Neuronal stem cell (in vitro differentiated cells): ENCODE data around the gene RANBP17.

ENCODE experiments used
- DNase-seq: peaks from one replicate; pipeline ENCODE4 v3.0.0-alpha.2; 2013; ENCODE audit warnings: low spot score
- H2AFZ ChIP-seq: one replicate; pipeline ENCODE4 v1.6.1; 2013; ENCODE audit warnings: mild to moderate bottlenecking, low read length, inconsistent platforms
- H2AK5ac ChIP-seq: 2 replicates; pipeline ENCODE4 v1.6.1; 2013; ENCODE audit warnings: low read depth, mild to moderate bottlenecking, inconsistent platforms, low read length, moderate library complexity, mixed read lengths
- H2BK120ac ChIP-seq: 2 replicates; pipeline ENCODE4 v1.6.1; 2013; ENCODE audit warnings: low read depth, mild to moderate bottlenecking, inconsistent platforms, low read length, moderate library complexity, mixed read lengths
- H2BK12ac ChIP-seq: one replicate; pipeline ENCODE4 v1.6.1; 2013; ENCODE audit warnings: low read length, inconsistent platforms
- H2BK15ac ChIP-seq: 2 replicates; pipeline ENCODE4 v1.6.1; 2013; ENCODE audit warnings: mild to moderate bottlenecking, low read length, inconsistent platforms, mixed read lengths
- H2BK5ac ChIP-seq: one replicate; pipeline ENCODE4 v1.6.1; 2013; ENCODE audit warnings: inconsistent platforms, mild to moderate bottlenecking, low read length, moderate library complexity
- H3K14ac ChIP-seq: one replicate; pipeline ENCODE4 v1.6.1; 2013; ENCODE audit warnings: low read length, inconsistent platforms
- H3K18ac ChIP-seq: 2 replicates; pipeline ENCODE4 v1.6.1; 2013; ENCODE audit warnings: low read length, inconsistent platforms
- H3K23ac ChIP-seq: 2 replicates; pipeline ENCODE4 v1.6.1; 2013; ENCODE audit warnings: low read depth, mild to moderate bottlenecking, mixed read lengths, low read length, inconsistent platforms; ENCODE audit not compliant: poor library complexity
- H3K27ac ChIP-seq: replicated peaks from 3 replicates; pipeline ENCODE4 v1.5.1; 2013; ENCODE audit warnings: low read length, inconsistent platforms
- H3K27me3 ChIP-seq, 3 experiments: 2 replicates each; pipeline ENCODE4 v1.6.1; 2013; ENCODE audit warnings: low read length in 3 of 3, mild to moderate bottlenecking in 2 of 3, inconsistent platforms in 1 of 3, low read depth in 1 of 3, mixed read lengths in 1 of 3, moderate library complexity in 1 of 3; ENCODE audit not compliant: control insufficient read depth in 3 of 3, insufficient read depth in 3 of 3
- H3K36me3 ChIP-seq, 2 donors: replicated peaks in 1 of 2; 2 replicates each; pipeline ENCODE4 v1.6.1; 2013; ENCODE audit warnings: low read length in 2 of 2; ENCODE audit not compliant: control insufficient read depth in 2 of 2, insufficient read depth in 2 of 2
- H3K4ac ChIP-seq: 2 replicates; pipeline ENCODE4 v1.6.1; 2013; ENCODE audit warnings: inconsistent platforms, mild to moderate bottlenecking, low read length, moderate library complexity
- H3K4me1 ChIP-seq, 2 donors: 1 replicate in 1 of 2; 2 replicates in 1 of 2; pipeline ENCODE4 v1.6.1; 2013; ENCODE audit warnings: low read length in 2 of 2, low read depth in 1 of 2; ENCODE audit not compliant: control insufficient read depth in 2 of 2, insufficient read depth in 1 of 2
- H3K4me2 ChIP-seq: one replicate; pipeline ENCODE4 v1.6.1; 2013; ENCODE audit warnings: mild to moderate bottlenecking, low read length, inconsistent platforms; ENCODE audit not compliant: insufficient read depth, poor library complexity, severe bottlenecking
- H3K4me3 ChIP-seq, 2 donors: 2 replicates each; pipeline ENCODE4 v1.5.1; 2013; ENCODE audit warnings: low read length in 2 of 2, mild to moderate bottlenecking in 2 of 2, inconsistent platforms in 1 of 2, moderate library complexity in 1 of 2
- H3K79me1 ChIP-seq: one replicate; pipeline ENCODE4 v1.6.1; 2013; ENCODE audit warnings: low read depth, mild to moderate bottlenecking, inconsistent platforms, low read length, moderate library complexity
- H3K9ac ChIP-seq: one replicate; pipeline ENCODE4 v1.6.1; 2013; ENCODE audit warnings: mild to moderate bottlenecking, low read depth, low read length, inconsistent platforms; ENCODE audit not compliant: poor library complexity
- H3K9me3 ChIP-seq, 2 donors: replicated peaks in 1 of 2; 2 replicates each; pipeline versions ENCODE3 to v1.6.1; 2013; ENCODE audit warnings: low read length in 2 of 2, mild to moderate bottlenecking in 2 of 2, inconsistent platforms in 1 of 2, low read depth in 1 of 2, mixed read lengths in 1 of 2, moderate library complexity in 1 of 2; ENCODE audit not compliant: control insufficient read depth in 2 of 2, insufficient read depth in 1 of 2
- H4K8ac ChIP-seq: one replicate; pipeline ENCODE4 v1.6.1; 2013; ENCODE audit warnings: low read depth, mild to moderate bottlenecking, inconsistent platforms, low read length, moderate library complexity
- H4K91ac ChIP-seq: one replicate; pipeline ENCODE4 v1.6.1; 2013; ENCODE audit warnings: low read length, low read depth, mild to moderate bottlenecking, inconsistent platforms; ENCODE audit not compliant: poor library complexity
- WGBS, 2 donors: extraction: QIAGEN DNeasy Blood & Tissue Kit; methylation state at CpG; one replicate each; pipeline ENCODE4 v1.1.7; 2013; ENCODE audit warnings: missing lambda C conversion rate in 2 of 2, mixed read lengths in 1 of 2; ENCODE audit not compliant: insufficient read length in 2 of 2, insufficient replicate concordance in 1 of 2; ENCODE audit errors: extremely low coverage in 2 of 2; 5-methylcytosine and 5-hydroxymethylcytosine counted together

Gene RANBP17

GRCh38 chr5:171189442-171189841 lies 327.6 kb downstream of the RANBP17 start:
- Histone ChIP-seq H3K27ac (no peak overlapping the region), H2BK120ac (no peak overlapping the region), H2AFZ (no peak overlapping the region), H3K4me2 (no peak overlapping the region), H3K23ac (no peak overlapping the region), H3K36me3 (peaks cover 3 to 10% of the 10 kb centered on the region in 2 donors), H3K14ac (no peak overlapping the region), H4K91ac (no peak overlapping the region), H3K4ac (no peak overlapping the region), H2BK15ac (no peak overlapping the region), H2BK5ac (no peak overlapping the region), H3K9ac (no peak overlapping the region), H3K79me1 (no peaks in the 10 kb centered on the region), H2BK12ac (no peak overlapping the region), H2AK5ac (no peak overlapping the region), H3K4me3 (no peak overlapping the region), H3K9me3 (peaks cover 0 to 2% of the 10 kb centered on the region in 2 donors), H3K27me3 (no peaks in the 10 kb centered on the region), H4K8ac (no peak overlapping the region), H3K18ac (no peak overlapping the region), H3K4me1 (no peaks in the 10 kb centered on the region)
- no peak for DNase-seq
- no CpG with 5 or more reads among the region's 4 CpGs for WGBS, 2 donors

- Histone ChIP-seq H2AK5ac (no peak overlapping the region), H3K36me3 (peaks cover 1 to 2% of the 10 kb centered on the region in 2 donors), H3K27me3 (no peaks in the 10 kb centered on the region), H3K18ac (no peak overlapping the region), H4K91ac (no peak overlapping the region), H3K4me2 (no peak overlapping the region), H3K9ac (no peak overlapping the region), H3K79me1 (no peaks in the 10 kb centered on the region), H3K14ac (no peak overlapping the region), H3K4me3 (no peak overlapping the region), H2BK5ac (no peak overlapping the region), H2BK12ac (no peak overlapping the region), H3K23ac (no peak overlapping the region), H2BK120ac (no peak overlapping the region), H2BK15ac (no peak overlapping the region), H3K4ac (no peak overlapping the region), H3K9me3 (no peaks in the 10 kb centered on the region), H2AFZ (no peak overlapping the region), H4K8ac (no peak overlapping the region), H3K4me1 (no peaks in the 10 kb centered on the region), H3K27ac (no peak overlapping the region)
- no peak for DNase-seq
- WGBS, 2 donors = no CpG with 5 or more reads among the region's 1 CpG
Measured at GRCh38 chr5:171192111-171192510, 330.3 kb downstream of the RANBP17 start.

- no peak overlapping the region for H3K18ac ChIP-seq
- no peak overlapping the region for H2BK120ac ChIP-seq
- H2AK5ac ChIP-seq = no peak overlapping the region
- H4K8ac ChIP-seq = no peak overlapping the region
- no peak overlapping the region for H2BK12ac ChIP-seq
- H3K36me3 ChIP-seq = no peaks in the 10 kb centered on the region
- no peak overlapping the region for H2BK15ac ChIP-seq
- H3K4ac ChIP-seq = no peak overlapping the region
- no peak overlapping the region for H3K4me2 ChIP-seq
- DNase-seq = no peak
- H3K9me3 ChIP-seq = no peaks in the 10 kb centered on the region
- H3K14ac ChIP-seq = no peak overlapping the region
- H3K23ac ChIP-seq = no peak overlapping the region
- H2AFZ ChIP-seq = no peak overlapping the region
- no CpG with 5 or more reads among the region's 6 CpGs for WGBS, 2 donors
- no peaks in the 10 kb centered on the region for H3K79me1 ChIP-seq
- no peak overlapping the region for H3K27ac ChIP-seq
- no peak overlapping the region for H3K4me3 ChIP-seq
- no peak overlapping the region for H3K9ac ChIP-seq
- no peak overlapping the region for H4K91ac ChIP-seq
- H3K27me3 ChIP-seq = no peaks in the 10 kb centered on the region
- H2BK5ac ChIP-seq = no peak overlapping the region
- H3K4me1 ChIP-seq = peaks cover 3 to 13% of the 10 kb centered on the region in 2 donors
Measured at GRCh38 chr5:171201310-171201709, 339.5 kb downstream of the RANBP17 start.

- H3K4me2 ChIP-seq = no peak overlapping the region
- H3K9me3 ChIP-seq = no peaks in the 10 kb centered on the region
- H3K27ac ChIP-seq = no peak overlapping the region
- WGBS, 2 donors = no CpG with 5 or more reads among the region's 8 CpGs
- no peak overlapping the region for H4K91ac ChIP-seq
- H3K23ac ChIP-seq = no peak overlapping the region
- H2BK15ac ChIP-seq = no peak overlapping the region
- no peaks in the 10 kb centered on the region for H3K36me3 ChIP-seq
- no peak overlapping the region for H2BK12ac ChIP-seq
- no peak overlapping the region for H2BK120ac ChIP-seq
- H3K79me1 ChIP-seq = no peaks in the 10 kb centered on the region
- no peaks in the 10 kb centered on the region for H3K27me3 ChIP-seq
- peak; percentile 17 for DNase-seq
- no peak overlapping the region for H2BK5ac ChIP-seq
- no peak overlapping the region for H3K14ac ChIP-seq
- H2AFZ ChIP-seq = no peak overlapping the region
- H3K4me3 ChIP-seq = no peak overlapping the region
- no peak overlapping the region for H3K18ac ChIP-seq
- peaks cover 3 to 10% of the 10 kb centered on the region in 2 donors for H3K4me1 ChIP-seq
- H4K8ac ChIP-seq = no peak overlapping the region
- no peak overlapping the region for H3K9ac ChIP-seq
- no peak overlapping the region for H2AK5ac ChIP-seq
- H3K4ac ChIP-seq = no peak overlapping the region
Measured at GRCh38 chr5:171205375-171205774, 343.6 kb downstream of the RANBP17 start.
